Measurements from ENCODE around the gene P2RX4. TPM values are rescaled to one million over a fixed set of nuclear protein-coding genes. Genes with fewer than 3 reads are reported as not detected.

P2RX4 gene
- polyA plus RNA-seq, 1 experiment, result 18.9 TPM

DNA sequence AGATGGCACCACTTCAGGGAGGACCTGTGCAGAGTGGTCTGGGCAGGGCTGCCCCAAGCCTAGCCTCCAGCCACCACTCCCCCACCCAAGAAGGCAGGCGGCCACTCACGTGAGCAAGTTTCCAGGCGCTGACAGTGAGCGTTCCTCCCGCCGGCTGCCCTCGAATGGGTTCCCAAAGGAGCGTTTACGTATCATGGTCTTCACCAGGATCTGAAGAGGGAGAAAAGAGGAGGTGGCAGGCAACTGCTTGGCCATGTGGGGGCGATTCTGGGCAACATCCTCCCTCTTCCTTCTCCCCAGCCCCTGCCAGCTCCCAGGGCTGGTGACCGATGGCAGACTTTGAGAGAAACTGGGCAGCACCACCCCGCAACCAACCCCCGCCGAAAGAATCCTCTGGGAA lies 35.1 kb downstream of the P2RX4 start:
- Histone ChIP-seq H3K27me3 (ENCODE audit: control insufficient read depth, insufficient read depth, low read length) (no peaks in the 10 kb centered on the region), H3K27ac (ENCODE audit: low read depth, low read length) (no peak overlapping the region), H3K9me3 (ENCODE audit: control insufficient read depth, insufficient read depth, low read length) (no peaks in the 10 kb centered on the region; the same call in 1 of the 2 replicates), H3K4me3 (ENCODE audit: low read depth, low read length) (no peak overlapping the region)
- TF ChIP-seq, protein P1, sequence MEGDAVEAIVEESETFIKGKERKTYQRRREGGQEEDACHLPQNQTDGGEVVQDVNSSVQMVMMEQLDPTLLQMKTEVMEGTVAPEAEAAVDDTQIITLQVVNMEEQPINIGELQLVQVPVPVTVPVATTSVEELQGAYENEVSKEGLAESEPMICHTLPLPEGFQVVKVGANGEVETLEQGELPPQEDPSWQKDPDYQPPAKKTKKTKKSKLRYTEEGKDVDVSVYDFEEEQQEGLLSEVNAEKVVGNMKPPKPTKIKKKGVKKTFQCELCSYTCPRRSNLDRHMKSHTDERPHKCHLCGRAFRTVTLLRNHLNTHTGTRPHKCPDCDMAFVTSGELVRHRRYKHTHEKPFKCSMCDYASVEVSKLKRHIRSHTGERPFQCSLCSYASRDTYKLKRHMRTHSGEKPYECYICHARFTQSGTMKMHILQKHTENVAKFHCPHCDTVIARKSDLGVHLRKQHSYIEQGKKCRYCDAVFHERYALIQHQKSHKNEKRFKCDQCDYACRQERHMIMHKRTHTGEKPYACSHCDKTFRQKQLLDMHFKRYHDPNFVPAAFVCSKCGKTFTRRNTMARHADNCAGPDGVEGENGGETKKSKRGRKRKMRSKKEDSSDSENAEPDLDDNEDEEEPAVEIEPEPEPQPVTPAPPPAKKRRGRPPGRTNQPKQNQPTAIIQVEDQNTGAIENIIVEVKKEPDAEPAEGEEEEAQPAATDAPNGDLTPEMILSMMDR (IDR thresholded peaks at IDR 0.05; ENCODE audit: low read depth, low read length), result no peak
- CTCF ChIA-PET, result no interaction called here
- POLR2A ChIA-PET, result no interaction called here
- no peak for DNase-seq (ENCODE audit: low read depth, low spot score)

DNA sequence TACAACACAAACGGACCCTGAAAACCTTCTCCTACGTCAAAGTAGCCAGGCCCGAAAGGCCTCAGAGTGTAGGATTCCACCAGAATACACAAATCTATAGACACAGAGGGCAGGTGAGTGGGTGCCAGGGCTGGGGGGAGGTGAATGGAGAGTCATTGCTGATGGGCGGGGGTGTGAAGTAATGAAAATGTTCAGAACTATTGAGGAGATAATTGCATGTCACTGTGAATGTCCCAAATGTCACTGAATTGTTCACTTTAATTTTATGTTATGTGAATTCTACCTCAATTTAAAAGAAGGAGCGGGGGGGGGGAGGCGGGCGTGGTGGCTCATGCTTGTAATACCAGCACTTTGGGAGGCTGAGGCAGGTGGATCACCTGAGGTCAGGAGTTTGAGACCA lies 36.0 kb downstream of the P2RX4 start:
- ChIA-PET POLR2A (no interaction called here), CTCF (no interaction called here)
- TF ChIP-seq, protein P1 (IDR thresholded peaks at IDR 0.05; ENCODE audit: low read depth, low read length), result no peak
- Histone ChIP-seq H3K4me3 (ENCODE audit: low read depth, low read length) (no peak overlapping the region), H3K27ac (ENCODE audit: low read depth, low read length) (no peak overlapping the region), H3K9me3 (ENCODE audit: control insufficient read depth, insufficient read depth, low read length) (no peaks in the 10 kb centered on the region), H3K27me3 (ENCODE audit: control insufficient read depth, insufficient read depth, low read length) (no peaks in the 10 kb centered on the region)
- no peak for DNase-seq (ENCODE audit: low read depth, low spot score)

DNA sequence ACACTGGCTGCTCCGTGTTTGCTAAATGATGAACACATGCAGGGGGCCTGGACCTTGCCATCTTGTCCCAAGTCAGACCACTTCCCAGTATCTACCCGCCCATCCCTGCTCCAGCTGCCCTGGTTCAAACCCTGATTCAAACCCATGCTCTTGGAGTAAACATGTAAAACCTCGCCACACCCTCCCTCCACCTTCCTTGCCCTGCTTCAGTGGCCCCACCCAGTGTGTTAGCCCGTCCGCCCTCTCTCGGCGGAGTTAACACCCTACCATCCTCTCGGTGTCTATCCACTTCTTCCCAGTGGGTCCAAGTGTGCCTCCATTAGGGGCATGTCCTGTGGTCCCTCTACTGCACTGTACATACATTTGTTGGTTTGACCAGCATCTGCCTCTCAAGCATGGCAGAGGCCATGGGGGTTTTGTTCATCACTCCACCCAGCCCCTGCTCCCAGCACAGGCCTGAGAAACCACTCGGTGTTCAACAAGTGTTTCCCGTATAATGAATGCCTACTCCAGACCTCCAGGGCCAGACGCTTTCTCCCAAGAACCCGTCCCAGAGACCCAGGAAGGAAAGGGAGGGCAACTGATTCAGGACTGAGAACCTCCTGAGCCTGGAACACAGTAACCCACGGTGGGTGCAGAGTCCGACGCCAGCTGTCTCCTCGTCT lies 37.1 kb downstream of the P2RX4 start:
- ChIA-PET POLR2A (no interaction called here), CTCF (no interaction called here)
- no peak overlapping the region for H3K4me3 ChIP-seq (ENCODE audit: low read depth, low read length)
- DNase-seq (ENCODE audit: low read depth, low spot score), result no peak
- TF ChIP-seq, protein P1 (IDR thresholded peaks at IDR 0.05; ENCODE audit: low read depth, low read length), result no peak
- no peak overlapping the region for H3K27ac ChIP-seq (ENCODE audit: low read depth, low read length)
- no peaks in the 10 kb centered on the region for H3K9me3 ChIP-seq (ENCODE audit: control insufficient read depth, insufficient read depth, low read length)
- no peaks in the 10 kb centered on the region for H3K27me3 ChIP-seq (ENCODE audit: control insufficient read depth, insufficient read depth, low read length)

DNA sequence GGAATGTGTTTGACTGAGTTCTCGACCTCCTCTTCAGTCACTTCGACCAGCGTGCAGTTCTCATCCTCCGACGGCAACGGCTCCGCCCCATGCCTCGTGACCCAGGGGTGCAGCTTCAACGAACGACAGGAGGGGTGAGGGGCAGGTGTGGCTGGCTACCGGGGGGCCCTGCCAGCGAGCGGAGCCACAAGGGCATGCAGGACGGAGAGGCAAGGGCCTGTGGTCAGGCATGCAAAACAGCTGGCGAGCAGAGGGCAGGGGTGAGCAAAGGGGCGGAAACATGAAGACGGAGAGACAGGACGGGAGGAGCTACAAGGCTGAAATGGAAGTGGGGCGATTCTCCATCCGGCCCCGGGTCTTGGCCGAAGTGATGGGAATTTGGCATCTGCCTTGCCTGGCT lies 38.7 kb downstream of the P2RX4 start:
- Histone ChIP-seq H3K27me3 (ENCODE audit: control insufficient read depth, insufficient read depth, low read length) (no peaks in the 10 kb centered on the region), H3K4me3 (ENCODE audit: low read depth, low read length) (no peak overlapping the region), H3K27ac (ENCODE audit: low read depth, low read length) (no peak overlapping the region), H3K9me3 (ENCODE audit: control insufficient read depth, insufficient read depth, low read length) (no peaks in the 10 kb centered on the region)
- no peak for DNase-seq (ENCODE audit: low read depth, low spot score)
- ChIA-PET CTCF (interaction anchor here (1.0 kb wide), 1 partner anchor 18 kb away, joined by 8 read pairs; no protein-coding TSS in a partner anchor), POLR2A (no interaction called here)
- TF ChIP-seq, protein P1 (IDR thresholded peaks at IDR 0.05; ENCODE audit: low read depth, low read length), result no peak

DNA sequence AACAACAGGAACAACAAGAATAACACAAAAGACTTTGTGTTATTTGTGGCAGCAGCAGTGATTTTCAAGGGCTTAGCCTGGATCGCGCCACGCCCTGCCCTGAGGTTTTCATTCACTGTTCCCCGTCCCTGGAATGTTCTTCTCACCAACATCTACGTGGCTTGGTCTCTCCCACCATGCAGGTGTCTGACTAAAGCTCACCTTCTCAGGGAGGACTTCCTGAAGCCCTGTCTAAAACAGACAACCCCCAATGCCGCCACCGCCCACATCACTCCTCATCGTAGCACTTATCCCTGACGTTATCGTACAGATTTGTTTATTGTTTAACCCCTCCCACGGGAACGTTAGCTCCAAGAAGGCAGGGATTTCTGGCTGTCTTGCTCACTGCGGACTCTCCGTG lies 40.4 kb downstream of the P2RX4 start:
- Histone ChIP-seq H3K9me3 (ENCODE audit: control insufficient read depth, insufficient read depth, low read length) (no peaks in the 10 kb centered on the region), H3K4me3 (ENCODE audit: low read depth, low read length) (no peak overlapping the region), H3K27me3 (ENCODE audit: control insufficient read depth, insufficient read depth, low read length) (no peaks in the 10 kb centered on the region), H3K27ac (ENCODE audit: low read depth, low read length) (no peak overlapping the region)
- ChIA-PET CTCF (interaction anchor here (1.1 kb wide), 1 partner anchor 20 kb away, joined by 3 read pairs; no protein-coding TSS in a partner anchor), POLR2A (no interaction called here)
- TF ChIP-seq, protein P1 (IDR thresholded peaks at IDR 0.05; ENCODE audit: low read depth, low read length), result no peak
- DNase-seq (ENCODE audit: low read depth, low spot score), result no peak
